GM21381 (cell line): ENCODE results near the gene GALE.
"Not testable (repeated sequence)": the region's sequence is repeated elsewhere in the genome, so short reads cannot be mapped to it uniquely, and the experiment has no call there.

Source experiments
- ATAC-seq: cut with Tn5 transposase; IDR thresholded peaks from one replicate; pipeline ENCODE4 v1.9.1; 2021; ENCODE audit warnings: mild to moderate bottlenecking, moderate library complexity; ENCODE audit not compliant: unreplicated experiment

Gene GALE

DNA sequence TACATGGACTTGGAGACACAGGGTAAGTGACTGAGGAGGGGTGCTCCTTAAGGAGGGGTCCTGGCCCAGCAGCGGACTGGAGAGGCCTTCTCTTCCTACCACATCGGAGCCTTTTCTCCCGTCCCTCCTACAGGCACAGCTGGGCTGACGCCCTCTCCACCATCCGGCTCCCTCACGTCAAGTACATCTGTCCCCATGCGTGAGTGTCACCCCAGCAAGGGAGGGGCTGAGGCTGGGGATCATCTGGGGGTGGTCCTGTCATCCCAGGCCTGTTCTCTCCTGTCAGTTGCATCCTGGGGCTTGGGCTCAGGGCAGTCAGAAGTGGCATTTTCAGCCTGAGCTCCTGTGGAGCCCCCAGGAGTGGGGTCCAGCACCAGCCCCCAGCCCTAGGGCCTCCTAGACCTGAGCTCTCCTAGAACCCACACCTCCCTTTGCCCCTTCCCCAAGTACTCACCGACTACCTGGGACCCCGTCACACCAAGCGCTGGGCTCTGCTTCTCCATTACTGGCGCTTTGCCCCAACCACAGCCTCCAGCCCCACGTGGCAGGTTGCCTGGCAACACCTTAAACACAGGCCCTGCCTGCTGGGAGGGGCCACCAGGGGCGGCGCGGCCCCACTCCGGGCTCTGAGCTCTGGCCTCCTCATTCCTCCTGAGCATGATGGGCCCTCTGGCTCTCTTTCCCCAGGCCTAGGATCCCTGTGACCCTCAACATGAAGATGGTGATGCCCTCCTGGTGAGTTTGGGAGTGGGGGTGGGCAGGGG, 7.4 kb downstream of the GALE start:
- ATAC-seq: no peak

- no peak for ATAC-seq
Observed at GRCh38 chr1:23792151-23792945, 8.2 kb downstream of the GALE start.

DNA sequence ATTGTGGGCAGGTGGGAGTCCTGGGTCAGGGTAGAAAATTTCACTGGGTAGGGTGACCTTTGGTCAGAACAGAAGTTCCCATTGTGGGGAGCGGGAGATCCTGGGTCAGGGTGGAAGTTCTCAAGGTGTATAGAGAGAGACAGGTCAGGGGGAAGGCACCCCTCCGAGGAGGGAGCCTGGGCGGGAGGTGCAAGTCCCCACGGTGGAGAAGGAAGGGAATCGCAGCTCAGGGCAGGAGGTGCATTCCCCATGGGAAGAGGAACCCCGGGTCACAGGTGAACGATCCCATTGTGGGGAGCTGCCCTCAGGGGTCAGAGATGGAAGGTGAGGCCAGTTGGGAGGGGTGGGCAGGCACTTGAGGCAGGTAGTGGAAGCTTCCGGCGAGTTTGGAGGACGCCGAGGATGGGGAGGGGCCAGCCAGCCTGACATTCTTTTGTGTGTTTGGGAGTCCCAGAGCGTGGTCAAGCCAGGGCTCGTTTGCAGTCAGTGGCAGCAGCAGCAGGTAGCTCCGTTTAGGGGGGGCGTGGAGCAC, 9.0 kb downstream of the GALE start:
- ATAC-seq: no peak

DNA sequence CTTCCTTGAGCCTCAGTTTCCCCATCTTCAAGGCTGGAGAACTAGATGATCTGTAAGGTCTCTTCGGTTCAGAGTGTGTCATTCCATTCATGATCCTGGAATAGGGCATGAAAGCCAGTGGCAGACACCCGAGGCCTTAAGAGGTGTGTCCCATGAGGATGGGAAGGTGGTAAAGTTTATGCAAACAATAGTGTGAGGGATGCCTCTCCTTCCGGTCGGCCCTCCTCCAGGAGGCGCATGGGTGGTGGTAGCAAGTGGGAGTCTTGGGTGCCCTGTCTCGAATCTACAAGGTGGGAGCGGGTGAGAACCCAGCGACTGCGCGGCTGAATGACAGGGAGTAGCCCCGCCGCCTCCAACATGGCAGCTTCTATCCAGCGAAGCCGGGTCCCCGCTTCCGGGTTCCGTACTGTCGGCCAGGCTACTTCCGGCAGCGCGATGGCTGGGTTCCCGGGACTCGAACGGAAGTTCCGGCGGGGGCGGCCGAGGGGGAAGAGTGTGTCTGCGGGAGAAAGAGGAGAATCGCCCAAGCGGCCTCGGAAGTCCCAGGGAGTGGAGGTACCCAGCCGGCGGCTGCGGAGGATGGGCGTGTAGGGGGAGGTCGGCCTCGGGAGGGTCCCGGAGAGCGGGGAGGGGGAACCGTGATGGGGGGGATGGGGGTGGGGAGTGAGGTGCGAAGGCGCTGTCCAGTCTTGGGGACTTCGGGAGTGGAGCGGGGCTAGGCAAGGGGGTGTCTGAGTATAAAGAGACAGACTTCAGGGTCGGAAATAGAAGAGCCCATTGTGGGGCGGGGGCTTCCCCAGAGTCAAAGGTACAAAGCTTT, 9.6 kb downstream of the GALE start, which contains the start of gene LYPLA2:
LYPLA2 (plus strand) TSS at position 450 of the 820 bp plus-strand sequence. CDS start 1,538 bp downstream, outside the sequence.
- peak; percentile 90 for ATAC-seq

DNA sequence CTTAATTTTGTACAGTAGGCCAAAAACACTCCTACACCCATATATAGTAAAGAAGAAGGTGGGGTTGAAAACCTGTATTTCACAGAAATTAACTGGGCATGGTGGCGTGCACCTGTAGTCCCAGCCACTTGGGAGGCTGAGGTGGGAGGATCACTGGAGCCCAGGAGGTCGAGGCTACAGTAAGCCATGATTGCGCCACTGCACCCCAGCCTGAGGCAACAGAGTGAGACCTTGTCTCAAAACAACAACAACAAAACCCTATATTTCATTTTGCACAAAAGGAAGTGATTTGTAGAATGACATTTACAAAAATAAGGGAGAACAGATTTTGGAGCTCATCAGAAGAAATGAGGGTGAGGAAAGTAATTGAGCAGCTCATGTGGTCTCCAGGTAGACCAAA, 11.9 kb downstream of the GALE start:
- ATAC-seq: no peak

DNA sequence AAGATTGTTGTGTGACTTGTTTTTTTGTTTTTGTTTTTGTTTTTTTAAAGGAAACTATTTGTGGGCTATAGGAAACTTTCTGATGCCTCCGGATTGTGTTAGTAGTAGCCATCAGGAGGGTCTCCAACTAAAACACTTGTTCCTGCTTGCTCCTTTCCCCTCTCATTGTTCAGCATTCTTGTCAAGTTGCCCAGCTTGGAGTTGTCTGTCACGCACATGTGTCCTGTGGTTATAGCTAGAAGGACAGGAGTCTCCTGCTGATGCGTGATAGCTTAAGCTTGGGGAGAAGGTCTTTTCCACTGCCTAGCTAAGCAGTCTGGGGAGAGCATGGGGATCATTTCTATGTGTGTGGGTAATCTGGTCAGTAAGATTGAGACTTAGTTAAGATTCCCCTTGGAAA, 12.9 kb downstream of the GALE start:
- no peak for ATAC-seq

DNA sequence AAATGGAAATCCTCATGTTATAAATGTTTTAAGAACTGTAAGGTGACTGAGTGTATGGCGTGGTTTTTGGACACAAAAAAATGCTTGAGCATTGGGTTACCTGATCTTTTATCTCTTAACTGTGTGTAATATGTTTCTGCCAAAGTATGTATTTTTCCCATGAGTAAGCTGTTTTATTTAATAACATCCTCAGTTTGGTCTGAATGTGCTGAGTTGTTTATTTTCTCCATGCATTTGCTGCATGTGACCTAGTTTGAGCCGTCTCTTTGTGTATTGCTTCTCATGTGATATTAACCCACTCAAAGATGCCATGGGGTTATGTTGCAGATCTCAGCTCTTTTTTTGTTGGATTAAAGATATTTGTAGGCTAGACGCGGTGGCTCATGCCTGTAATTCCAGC, 15.7 kb downstream of the GALE start:
- ATAC-seq: no peak

- not testable (repeated sequence) for ATAC-seq
Observed at GRCh38 chr1:23783141-23783540, 17.4 kb downstream of the GALE start.

DNA sequence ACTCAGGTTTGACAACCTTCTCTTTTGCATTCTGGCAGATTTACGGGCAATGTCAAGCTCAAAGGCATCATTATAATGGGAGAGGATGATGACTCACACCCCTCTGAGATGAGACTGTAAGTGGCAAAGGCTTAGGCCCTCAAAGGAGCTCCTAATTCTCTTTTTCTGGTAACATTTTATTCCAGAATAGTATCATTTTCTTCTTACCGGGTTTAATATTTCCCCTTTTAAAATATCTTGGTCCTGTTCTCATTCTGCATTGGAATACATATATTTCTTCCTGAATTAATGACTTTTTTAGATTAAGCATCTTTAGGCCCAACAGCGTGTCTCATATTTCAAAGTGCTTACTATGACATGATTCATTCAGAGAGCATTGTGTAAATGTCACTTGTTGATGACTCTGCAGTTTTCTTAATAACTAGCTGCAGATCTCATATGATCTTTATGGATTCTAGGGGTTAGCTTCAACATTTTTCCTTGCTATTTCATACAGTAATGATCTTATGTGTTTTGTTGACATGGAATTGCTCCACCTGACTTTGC, 20.7 kb downstream of the GALE start:
- no peak for ATAC-seq

GRCh38 chr1:23777979-23778814, 22.4 kb downstream of the GALE start, which contains the start of gene PITHD1:
PITHD1 (plus strand) TSS chr1:23778418; CDS start chr1:23778516, 98 bp downstream.
- peak; percentile 83 for ATAC-seq

- no peak for ATAC-seq
Observed at GRCh38 chr1:23776217-23776616, 24.3 kb downstream of the GALE start.

DNA sequence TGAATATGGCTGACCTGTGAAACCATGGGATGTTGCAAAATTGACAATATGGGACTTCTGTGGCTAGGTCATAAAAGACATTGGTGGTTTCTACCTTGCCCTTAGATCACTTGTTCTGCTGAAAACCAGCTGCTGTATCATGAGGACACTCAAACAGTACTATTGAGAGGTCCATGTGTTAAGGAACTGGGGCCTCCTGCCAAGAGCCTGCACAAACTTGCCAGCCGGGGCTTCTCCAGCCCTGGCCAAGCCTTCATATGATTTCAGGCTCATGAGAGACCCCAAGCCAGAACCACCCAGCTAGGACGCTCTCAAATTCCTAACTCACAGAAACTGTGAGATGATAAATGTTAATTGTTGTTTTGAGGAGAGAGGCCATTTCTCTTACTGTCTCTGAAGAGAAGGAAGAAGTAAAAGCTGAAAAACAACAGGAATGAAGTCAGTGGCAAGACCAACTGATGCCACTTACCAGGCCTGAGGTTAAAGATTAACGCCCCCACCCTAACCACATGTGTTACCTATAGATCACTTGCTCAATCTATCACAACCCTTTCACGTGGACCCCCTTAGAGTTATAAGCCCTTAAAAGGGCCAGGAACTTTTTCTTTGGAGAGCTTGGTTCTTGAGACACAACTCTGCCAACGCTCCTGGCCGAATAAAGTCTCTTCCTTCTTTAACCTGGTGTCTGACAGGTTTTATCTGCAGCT, 26.2 kb downstream of the GALE start:
- no peak for ATAC-seq

DNA sequence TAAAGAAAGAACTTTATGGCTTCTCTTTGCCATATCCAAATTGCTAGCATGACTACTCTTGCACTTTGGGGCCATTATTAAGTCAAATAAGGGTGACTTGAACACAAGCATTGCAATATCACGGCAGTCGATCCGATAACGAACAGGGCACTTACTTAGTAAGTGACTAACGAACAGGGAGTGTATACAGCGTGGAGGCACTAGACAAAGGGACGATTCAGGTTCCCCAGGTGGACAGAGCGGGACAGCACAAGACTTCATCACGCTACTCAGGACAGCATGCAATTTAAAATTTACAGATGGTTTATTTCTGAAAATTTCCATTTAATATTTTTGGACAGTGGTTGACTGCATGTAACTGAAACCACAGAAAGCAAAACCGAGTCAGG, 27.7 kb downstream of the GALE start:
- ATAC-seq: no peak

- no peak for ATAC-seq
Observed at GRCh38 chr1:23772049-23772853, 28.3 kb downstream of the GALE start.

- no peak for ATAC-seq
Observed at GRCh38 chr1:23768733-23769132, 31.8 kb downstream of the GALE start.

GRCh38 chr1:23763041-23763577, 37.4 kb downstream of the GALE start:
- ATAC-seq: no peak

DNA sequence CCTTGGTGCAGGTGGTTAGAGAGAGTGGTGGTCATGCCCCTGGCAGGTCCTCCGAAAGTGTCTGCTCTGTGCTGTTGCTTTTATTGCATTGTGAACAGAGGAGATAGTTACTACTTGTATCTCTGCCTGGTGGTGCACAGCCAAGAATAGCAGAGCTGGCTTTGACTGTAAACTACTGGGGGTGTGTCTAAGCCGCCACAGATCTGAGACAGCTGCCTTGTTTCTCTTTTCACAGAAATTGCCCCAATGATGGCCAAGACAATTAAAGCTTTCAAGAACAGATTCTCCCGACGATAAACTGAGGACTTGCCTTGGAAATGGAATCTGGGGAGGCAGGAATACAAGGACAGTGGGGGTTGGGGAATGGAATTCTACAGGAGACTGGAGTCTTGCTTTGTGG, 41.3 kb downstream of the GALE start:
- no peak for ATAC-seq

DNA sequence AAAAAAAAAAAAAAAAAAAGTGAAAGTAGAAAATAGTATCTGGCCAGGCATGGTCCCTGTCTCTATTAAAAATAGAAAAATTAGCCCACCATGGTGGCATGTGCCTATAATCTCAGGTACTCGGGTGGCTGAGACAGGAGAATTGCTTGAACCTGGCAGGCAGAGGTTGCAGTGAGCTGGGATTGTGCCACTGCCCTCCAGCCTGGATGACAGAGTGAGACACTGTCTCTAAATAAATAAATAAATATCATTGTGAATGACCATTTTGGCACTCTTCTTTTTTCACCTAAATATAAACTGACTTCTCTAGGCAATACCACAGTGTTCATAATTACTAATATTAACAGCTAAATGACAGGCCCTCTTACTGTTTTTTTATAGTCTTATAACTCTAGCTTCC, 42.7 kb downstream of the GALE start:
- no peak for ATAC-seq
